ENCODE results near the gene POLR3K.

The POLR3K gene

DNA sequence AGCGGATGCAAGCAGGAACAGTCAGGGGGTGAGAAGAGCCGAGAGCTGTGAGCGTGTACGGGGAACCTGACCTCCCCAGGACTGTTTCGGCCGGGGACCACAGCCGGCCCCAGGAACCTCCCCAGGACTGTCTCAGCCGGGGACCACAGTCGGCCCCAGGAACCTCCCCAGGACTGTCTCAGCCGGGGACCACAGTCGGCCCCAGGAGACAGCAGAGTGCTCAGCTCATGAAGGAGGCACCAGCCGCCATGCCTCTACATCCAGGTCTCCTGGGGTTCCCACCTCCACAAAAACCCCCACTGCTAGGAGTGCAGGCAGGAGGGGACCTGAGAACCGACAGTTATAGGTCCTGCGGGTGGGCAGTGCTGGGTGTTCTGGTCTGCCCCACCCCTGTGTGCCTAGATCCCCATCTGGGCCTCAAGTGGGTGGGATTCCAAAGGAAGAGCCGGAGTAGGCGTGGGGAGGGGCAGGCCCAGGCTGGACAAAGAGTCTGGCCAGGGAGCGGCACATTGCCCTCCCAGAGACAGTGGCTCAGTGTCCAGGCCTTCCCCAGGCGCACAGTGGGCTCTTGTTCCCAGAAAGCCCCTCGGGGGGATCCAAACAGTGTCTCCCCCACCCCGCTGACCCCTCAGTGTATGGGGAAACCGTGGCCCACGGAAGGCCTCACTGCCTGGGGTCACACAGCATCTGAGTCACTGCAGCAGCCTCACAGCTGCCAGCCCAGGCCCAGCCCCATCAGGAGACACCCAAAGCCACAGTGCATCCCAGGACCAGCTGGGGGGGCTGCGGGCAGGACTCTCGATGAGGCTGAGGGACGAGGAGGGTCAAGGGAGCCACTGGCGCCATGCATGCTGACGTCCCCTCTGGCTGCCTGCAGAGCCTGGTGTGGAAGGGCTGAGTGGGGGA lies 14.7 kb upstream of the POLR3K start:
- Histone ChIP-seq H3K36me3 (no peaks in the 10 kb centered on the region), H3K4me3 (ENCODE audit: low read depth in 1 of 2, low read length in 1 of 2) (no peak overlapping the region), H3K27me3 (peaks cover 69% of the 10 kb centered on the region), H3K4me1 (ENCODE audit: control insufficient read depth in 1 of 2, insufficient read depth in 1 of 2, low read depth in 1 of 2, low read length in 1 of 2) (peaks cover 0 to 11% of the 10 kb centered on the region in 2 experiments), H3K27ac (no peak overlapping the region), H3K9me3 (no peaks in the 10 kb centered on the region)
- TF ChIP-seq, protein P1, sequence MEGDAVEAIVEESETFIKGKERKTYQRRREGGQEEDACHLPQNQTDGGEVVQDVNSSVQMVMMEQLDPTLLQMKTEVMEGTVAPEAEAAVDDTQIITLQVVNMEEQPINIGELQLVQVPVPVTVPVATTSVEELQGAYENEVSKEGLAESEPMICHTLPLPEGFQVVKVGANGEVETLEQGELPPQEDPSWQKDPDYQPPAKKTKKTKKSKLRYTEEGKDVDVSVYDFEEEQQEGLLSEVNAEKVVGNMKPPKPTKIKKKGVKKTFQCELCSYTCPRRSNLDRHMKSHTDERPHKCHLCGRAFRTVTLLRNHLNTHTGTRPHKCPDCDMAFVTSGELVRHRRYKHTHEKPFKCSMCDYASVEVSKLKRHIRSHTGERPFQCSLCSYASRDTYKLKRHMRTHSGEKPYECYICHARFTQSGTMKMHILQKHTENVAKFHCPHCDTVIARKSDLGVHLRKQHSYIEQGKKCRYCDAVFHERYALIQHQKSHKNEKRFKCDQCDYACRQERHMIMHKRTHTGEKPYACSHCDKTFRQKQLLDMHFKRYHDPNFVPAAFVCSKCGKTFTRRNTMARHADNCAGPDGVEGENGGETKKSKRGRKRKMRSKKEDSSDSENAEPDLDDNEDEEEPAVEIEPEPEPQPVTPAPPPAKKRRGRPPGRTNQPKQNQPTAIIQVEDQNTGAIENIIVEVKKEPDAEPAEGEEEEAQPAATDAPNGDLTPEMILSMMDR (IDR thresholded peaks at IDR 0.05): no peak

- no peak overlapping the region for H3K27ac ChIP-seq
- no peaks in the 10 kb centered on the region for H3K36me3 ChIP-seq
- TF ChIP-seq, protein P1 (IDR thresholded peaks at IDR 0.05): no peak
- H3K4me1 ChIP-seq (ENCODE audit: control insufficient read depth in 1 of 2, insufficient read depth in 1 of 2, low read depth in 1 of 2, low read length in 1 of 2): peaks cover 0 to 6% of the 10 kb centered on the region in 2 experiments
- no peak overlapping the region for H3K4me3 ChIP-seq (ENCODE audit: low read depth in 1 of 2, low read length in 1 of 2)
- H3K27me3 ChIP-seq: peaks cover 60% of the 10 kb centered on the region
- no peaks in the 10 kb centered on the region for H3K9me3 ChIP-seq
Observed at GRCh38 chr16:67183-67791, 13.9 kb upstream of the POLR3K start.

- Histone ChIP-seq H3K27ac (no peak overlapping the region), H3K27me3 (peaks cover 53% of the 10 kb centered on the region), H3K36me3 (no peaks in the 10 kb centered on the region), H3K4me1 (ENCODE audit: control insufficient read depth in 1 of 2, insufficient read depth in 1 of 2, low read depth in 1 of 2, low read length in 1 of 2) (no peaks in the 10 kb centered on the region), H3K9me3 (no peaks in the 10 kb centered on the region), H3K4me3 (ENCODE audit: low read depth in 1 of 2, low read length in 1 of 2) (no peak overlapping the region)
- TF ChIP-seq, protein P1 (IDR thresholded peaks at IDR 0.05): no peak
Observed at GRCh38 chr16:66309-67182, 13.1 kb upstream of the POLR3K start.

- no peak overlapping the region for H3K4me3 ChIP-seq (ENCODE audit: low read depth in 1 of 2, low read length in 1 of 2)
- H3K27me3 ChIP-seq: peaks cover 45% of the 10 kb centered on the region
- TF ChIP-seq, protein P1 (IDR thresholded peaks at IDR 0.05): peak; percentile 80
- H3K27ac ChIP-seq: no peak overlapping the region
- no peaks in the 10 kb centered on the region for H3K36me3 ChIP-seq
- no peaks in the 10 kb centered on the region for H3K9me3 ChIP-seq
- H3K4me1 ChIP-seq (ENCODE audit: control insufficient read depth in 1 of 2, insufficient read depth in 1 of 2, low read depth in 1 of 2, low read length in 1 of 2): no peaks in the 10 kb centered on the region
Observed at GRCh38 chr16:65745-66144, 12.3 kb upstream of the POLR3K start.

GRCh38 chr16:64914-65255 lies 11.5 kb upstream of the POLR3K start:
- Histone ChIP-seq H3K4me1 (ENCODE audit: control insufficient read depth in 1 of 2, insufficient read depth in 1 of 2, low read depth in 1 of 2, low read length in 1 of 2) (no peaks in the 10 kb centered on the region), H3K27me3 (peaks cover 36% of the 10 kb centered on the region), H3K36me3 (no peaks in the 10 kb centered on the region)

More at GRCh38 chr16:64914-65255, 11.5 kb upstream of the POLR3K start:
- H3K9me3 ChIP-seq: no peaks in the 10 kb centered on the region
- no peak overlapping the region for H3K27ac ChIP-seq
- no peak overlapping the region for H3K4me3 ChIP-seq (ENCODE audit: low read depth in 1 of 2, low read length in 1 of 2)
- TF ChIP-seq, protein P1 (IDR thresholded peaks at IDR 0.05): no peak
